ENCODE data around the gene C6orf141. TPM values are rescaled to one million over a fixed set of nuclear protein-coding genes. Genes with fewer than 3 reads are reported as not detected.

C6orf141 gene
- total and polyA plus RNA-seq, 2 of the 13 experiments (the other 11 are each of a cell fraction or from before 2014, with no cell fraction given) = 0.07 TPM; not detected in 1

DNA sequence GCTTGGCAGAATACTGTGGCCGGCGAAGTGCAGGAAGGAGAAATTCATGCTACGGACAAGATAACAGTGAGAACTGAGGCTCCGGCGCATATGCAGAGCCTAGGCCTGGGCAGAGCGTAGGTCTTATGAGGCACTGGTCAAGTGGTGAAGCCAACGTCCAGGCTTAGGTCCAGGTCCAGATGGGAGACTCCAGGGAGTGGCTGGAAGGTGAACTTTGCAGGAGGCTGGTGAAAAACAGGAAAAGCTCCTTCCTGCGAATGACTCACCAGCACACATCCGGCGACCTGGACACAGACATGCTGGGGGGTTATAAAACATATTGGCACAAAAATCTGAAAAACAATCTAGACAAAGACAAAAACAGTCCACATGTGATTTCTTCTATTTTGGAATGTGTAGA lies 15.4 kb downstream of the C6orf141 start (continued):
- TF ChIP-seq, protein P1, sequence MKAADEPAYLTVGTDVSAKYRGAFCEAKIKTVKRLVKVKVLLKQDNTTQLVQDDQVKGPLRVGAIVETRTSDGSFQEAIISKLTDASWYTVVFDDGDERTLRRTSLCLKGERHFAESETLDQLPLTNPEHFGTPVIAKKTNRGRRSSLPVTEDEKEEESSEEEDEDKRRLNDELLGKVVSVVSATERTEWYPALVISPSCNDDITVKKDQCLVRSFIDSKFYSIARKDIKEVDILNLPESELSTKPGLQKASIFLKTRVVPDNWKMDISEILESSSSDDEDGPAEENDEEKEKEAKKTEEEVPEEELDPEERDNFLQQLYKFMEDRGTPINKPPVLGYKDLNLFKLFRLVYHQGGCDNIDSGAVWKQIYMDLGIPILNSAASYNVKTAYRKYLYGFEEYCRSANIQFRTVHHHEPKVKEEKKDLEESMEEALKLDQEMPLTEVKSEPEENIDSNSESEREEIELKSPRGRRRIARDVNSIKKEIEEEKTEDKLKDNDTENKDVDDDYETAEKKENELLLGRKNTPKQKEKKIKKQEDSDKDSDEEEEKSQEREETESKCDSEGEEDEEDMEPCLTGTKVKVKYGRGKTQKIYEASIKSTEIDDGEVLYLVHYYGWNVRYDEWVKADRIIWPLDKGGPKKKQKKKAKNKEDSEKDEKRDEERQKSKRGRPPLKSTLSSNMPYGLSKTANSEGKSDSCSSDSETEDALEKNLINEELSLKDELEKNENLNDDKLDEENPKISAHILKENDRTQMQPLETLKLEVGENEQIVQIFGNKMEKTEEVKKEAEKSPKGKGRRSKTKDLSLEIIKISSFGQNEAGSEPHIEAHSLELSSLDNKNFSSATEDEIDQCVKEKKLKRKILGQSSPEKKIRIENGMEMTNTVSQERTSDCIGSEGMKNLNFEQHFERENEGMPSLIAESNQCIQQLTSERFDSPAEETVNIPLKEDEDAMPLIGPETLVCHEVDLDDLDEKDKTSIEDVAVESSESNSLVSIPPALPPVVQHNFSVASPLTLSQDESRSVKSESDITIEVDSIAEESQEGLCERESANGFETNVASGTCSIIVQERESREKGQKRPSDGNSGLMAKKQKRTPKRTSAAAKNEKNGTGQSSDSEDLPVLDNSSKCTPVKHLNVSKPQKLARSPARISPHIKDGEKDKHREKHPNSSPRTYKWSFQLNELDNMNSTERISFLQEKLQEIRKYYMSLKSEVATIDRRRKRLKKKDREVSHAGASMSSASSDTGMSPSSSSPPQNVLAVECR (CRISPR knock-in tag; IDR thresholded peaks at IDR 0.05; ENCODE audit: borderline replicate concordance) = no peak
- TF ChIP-seq ZNF644 (CRISPR knock-in tag; IDR thresholded peaks at IDR 0.05; ENCODE audit: low read depth) (0 out of 2 replicates have a peak, but pooled peaks have one; percentile 32), TOE1 (CRISPR knock-in tag; IDR thresholded peaks at IDR 0.05) (no peak), CC2D1A (CRISPR knock-in tag; IDR thresholded peaks at IDR 0.05) (no peak), ZNF790 (CRISPR knock-in tag; IDR thresholded peaks at IDR 0.05; ENCODE audit: borderline replicate concordance) (no peak), SNRNP70 (IDR thresholded peaks at IDR 0.05; ENCODE audit: low read depth, low read length) (no peak), NFE2L2 (IDR thresholded peaks at IDR 0.05; ENCODE audit: low read length) (no peak), GABPB1 (CRISPR knock-in tag; IDR thresholded peaks at IDR 0.05) (peak; percentile 55), FOXC1 (CRISPR knock-in tag; IDR thresholded peaks at IDR 0.05; ENCODE audit: borderline replicate concordance) (no peak), GTF2F1 (IDR thresholded peaks at IDR 0.05; ENCODE audit: low read length) (no peak), EP300 (IDR thresholded peaks at IDR 0.05; ENCODE audit: low read depth in 2 of 2, low read length in 2 of 2) (peak in 1 of 2 experiments; percentile 17; a peak in 1 of 4 replicates), EP300 (CRISPR knock-in tag; IDR thresholded peaks at IDR 0.05; ENCODE audit: borderline replicate concordance) (no peak), RXRB (CRISPR knock-in tag; IDR thresholded peaks at IDR 0.05; ENCODE audit: borderline replicate concordance) (no peak), LCORL (IDR thresholded peaks at IDR 0.05) (no peak), LCORL (CRISPR knock-in tag; IDR thresholded peaks at IDR 0.05) (no peak), GABPA (IDR thresholded peaks at IDR 0.05; ENCODE audit: low read depth, low read length) (peak; percentile 21; the same call in 1 of the 2 replicates), GABPA (CRISPR knock-in tag; IDR thresholded peaks at IDR 0.05; ENCODE audit: low read depth) (peak; percentile 84), ZNF441 (CRISPR knock-in tag; IDR thresholded peaks at IDR 0.05; ENCODE audit: borderline replicate concordance) (no peak)
- TF ChIP-seq, protein P2, sequence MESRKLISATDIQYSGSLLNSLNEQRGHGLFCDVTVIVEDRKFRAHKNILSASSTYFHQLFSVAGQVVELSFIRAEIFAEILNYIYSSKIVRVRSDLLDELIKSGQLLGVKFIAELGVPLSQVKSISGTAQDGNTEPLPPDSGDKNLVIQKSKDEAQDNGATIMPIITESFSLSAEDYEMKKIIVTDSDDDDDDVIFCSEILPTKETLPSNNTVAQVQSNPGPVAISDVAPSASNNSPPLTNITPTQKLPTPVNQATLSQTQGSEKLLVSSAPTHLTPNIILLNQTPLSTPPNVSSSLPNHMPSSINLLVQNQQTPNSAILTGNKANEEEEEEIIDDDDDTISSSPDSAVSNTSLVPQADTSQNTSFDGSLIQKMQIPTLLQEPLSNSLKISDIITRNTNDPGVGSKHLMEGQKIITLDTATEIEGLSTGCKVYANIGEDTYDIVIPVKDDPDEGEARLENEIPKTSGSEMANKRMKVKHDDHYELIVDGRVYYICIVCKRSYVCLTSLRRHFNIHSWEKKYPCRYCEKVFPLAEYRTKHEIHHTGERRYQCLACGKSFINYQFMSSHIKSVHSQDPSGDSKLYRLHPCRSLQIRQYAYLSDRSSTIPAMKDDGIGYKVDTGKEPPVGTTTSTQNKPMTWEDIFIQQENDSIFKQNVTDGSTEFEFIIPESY (CRISPR knock-in tag; IDR thresholded peaks at IDR 0.05) = 0 out of 2 replicates have a peak, but pooled peaks have one; percentile 9
- TF ChIP-seq, protein P3, sequence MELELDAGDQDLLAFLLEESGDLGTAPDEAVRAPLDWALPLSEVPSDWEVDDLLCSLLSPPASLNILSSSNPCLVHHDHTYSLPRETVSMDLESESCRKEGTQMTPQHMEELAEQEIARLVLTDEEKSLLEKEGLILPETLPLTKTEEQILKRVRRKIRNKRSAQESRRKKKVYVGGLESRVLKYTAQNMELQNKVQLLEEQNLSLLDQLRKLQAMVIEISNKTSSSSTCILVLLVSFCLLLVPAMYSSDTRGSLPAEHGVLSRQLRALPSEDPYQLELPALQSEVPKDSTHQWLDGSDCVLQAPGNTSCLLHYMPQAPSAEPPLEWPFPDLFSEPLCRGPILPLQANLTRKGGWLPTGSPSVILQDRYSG (CRISPR knock-in tag; IDR thresholded peaks at IDR 0.05) = no peak
- TF ChIP-seq, protein P4, sequence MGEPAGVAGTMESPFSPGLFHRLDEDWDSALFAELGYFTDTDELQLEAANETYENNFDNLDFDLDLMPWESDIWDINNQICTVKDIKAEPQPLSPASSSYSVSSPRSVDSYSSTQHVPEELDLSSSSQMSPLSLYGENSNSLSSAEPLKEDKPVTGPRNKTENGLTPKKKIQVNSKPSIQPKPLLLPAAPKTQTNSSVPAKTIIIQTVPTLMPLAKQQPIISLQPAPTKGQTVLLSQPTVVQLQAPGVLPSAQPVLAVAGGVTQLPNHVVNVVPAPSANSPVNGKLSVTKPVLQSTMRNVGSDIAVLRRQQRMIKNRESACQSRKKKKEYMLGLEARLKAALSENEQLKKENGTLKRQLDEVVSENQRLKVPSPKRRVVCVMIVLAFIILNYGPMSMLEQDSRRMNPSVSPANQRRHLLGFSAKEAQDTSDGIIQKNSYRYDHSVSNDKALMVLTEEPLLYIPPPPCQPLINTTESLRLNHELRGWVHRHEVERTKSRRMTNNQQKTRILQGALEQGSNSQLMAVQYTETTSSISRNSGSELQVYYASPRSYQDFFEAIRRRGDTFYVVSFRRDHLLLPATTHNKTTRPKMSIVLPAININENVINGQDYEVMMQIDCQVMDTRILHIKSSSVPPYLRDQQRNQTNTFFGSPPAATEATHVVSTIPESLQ (CRISPR knock-in tag; conservative IDR thresholded peaks at IDR 0.05) = no peak
- TF ChIP-seq, protein P5, sequence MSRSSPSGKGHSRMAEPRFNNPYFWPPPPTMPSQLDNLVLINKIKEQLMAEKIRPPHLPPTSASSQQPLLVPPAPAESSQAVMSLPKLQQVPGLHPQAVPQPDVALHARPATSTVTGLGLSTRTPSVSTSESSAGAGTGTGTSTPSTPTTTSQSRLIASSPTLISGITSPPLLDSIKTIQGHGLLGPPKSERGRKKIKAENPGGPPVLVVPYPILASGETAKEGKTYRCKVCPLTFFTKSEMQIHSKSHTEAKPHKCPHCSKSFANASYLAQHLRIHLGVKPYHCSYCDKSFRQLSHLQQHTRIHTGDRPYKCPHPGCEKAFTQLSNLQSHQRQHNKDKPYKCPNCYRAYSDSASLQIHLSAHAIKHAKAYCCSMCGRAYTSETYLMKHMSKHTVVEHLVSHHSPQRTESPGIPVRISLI (CRISPR knock-in tag; IDR thresholded peaks at IDR 0.05; ENCODE audit: borderline replicate concordance) = no peak

Measured in HepG2 (cell line).